Measurements from ENCODE around the gene CAPN14.

DNA sequence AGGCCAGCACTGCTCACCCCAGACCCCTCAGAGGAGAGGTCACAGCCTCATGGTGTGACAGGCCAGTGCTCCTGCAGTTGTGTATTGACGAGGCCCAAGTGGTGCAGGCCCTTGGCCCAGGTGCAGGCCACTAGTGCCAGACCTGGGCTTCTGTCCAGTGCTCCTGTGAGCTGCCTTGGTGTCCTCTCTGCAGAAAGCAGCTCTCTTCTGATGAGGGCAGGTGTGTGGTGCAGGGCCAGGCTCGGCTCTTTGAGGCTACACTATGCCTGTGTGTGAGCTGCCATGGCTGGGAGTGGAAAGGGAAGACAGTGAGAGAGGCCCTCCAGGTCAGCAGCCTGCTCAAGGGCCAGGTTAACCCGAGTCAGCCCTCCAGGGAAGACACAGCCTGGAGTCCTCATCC lies 33.7 kb upstream of the CAPN14 start:
- TF ChIP-seq, protein P1, sequence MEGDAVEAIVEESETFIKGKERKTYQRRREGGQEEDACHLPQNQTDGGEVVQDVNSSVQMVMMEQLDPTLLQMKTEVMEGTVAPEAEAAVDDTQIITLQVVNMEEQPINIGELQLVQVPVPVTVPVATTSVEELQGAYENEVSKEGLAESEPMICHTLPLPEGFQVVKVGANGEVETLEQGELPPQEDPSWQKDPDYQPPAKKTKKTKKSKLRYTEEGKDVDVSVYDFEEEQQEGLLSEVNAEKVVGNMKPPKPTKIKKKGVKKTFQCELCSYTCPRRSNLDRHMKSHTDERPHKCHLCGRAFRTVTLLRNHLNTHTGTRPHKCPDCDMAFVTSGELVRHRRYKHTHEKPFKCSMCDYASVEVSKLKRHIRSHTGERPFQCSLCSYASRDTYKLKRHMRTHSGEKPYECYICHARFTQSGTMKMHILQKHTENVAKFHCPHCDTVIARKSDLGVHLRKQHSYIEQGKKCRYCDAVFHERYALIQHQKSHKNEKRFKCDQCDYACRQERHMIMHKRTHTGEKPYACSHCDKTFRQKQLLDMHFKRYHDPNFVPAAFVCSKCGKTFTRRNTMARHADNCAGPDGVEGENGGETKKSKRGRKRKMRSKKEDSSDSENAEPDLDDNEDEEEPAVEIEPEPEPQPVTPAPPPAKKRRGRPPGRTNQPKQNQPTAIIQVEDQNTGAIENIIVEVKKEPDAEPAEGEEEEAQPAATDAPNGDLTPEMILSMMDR (conservative IDR thresholded peaks at IDR 0.05) = no peak
- no peak for TF ChIP-seq ZFX (IDR thresholded peaks at IDR 0.05)

Data from C4-2B (cell line).